IPS-18a (cell line): ENCODE measurements around the gene DMXL1.
"Not testable (repeated sequence)": the region's sequence is repeated elsewhere in the genome, so short reads cannot be mapped to it uniquely, and the experiment has no call there.

ENCODE experiments used
- H3K27ac ChIP-seq: one replicate; pipeline ENCODE4 v1.5.1; 2013; ENCODE audit warnings: low read length
- H3K27me3 ChIP-seq: one replicate; pipeline ENCODE4 v1.6.1; 2013; ENCODE audit warnings: mild to moderate bottlenecking, low read length; ENCODE audit not compliant: control insufficient read depth, insufficient read depth
- H3K36me3 ChIP-seq: one replicate; pipeline ENCODE4 v1.6.1; 2013; ENCODE audit warnings: low read depth, low read length; ENCODE audit not compliant: control insufficient read depth
- H3K4me1 ChIP-seq: one replicate; pipeline ENCODE4 v1.6.1; 2013; ENCODE audit warnings: low read depth, low read length; ENCODE audit not compliant: control insufficient read depth
- H3K4me3 ChIP-seq: one replicate; pipeline ENCODE4 v1.5.1; 2013; ENCODE audit warnings: low read length
- H3K9ac ChIP-seq: one replicate; pipeline ENCODE4 v1.6.1; 2013; ENCODE audit warnings: mild to moderate bottlenecking, low read length, moderate library complexity
- H3K9me3 ChIP-seq: one replicate; pipeline ENCODE4 v1.6.1; 2013; ENCODE audit warnings: low read depth, low read length; ENCODE audit not compliant: control insufficient read depth

DMXL1 gene

DNA sequence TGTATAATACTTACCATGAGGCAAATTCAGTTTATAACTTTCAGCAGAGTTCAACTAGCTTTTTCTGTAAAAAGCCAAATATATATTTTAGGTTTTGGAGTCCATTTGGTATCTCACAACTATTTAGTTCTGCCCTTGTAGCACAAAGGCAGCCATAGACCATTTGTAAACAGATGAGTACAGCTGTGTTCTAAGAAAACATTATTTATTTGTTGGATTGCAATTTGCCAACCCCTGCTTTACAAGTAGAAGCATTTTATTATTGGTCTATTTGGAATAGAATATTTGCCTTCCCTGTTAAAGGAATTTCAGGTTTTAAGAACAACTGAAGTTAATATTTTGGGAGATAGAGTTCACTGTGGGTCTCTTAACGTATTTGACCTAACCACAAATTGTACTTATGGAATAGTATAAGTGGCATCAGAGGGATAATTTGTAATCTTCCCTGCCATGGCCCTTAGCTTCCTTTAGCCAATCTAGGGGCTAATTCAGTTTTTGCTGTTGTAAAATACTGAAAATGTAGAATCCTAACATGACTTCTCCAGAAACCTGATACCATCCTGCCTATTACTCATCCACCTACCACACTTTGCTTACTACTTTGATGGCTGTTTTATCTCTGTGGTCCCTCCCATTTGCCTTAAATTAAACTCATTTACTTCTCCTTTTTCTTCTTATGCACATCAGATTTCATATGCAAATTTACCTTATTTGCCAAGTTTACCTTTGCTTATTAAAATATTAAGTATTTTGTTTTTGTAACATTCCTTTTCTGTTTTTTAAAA lies 109.2 kb downstream of the DMXL1 start:
- H3K36me3 ChIP-seq = peaks cover 9% of the 10 kb centered on the region

DNA sequence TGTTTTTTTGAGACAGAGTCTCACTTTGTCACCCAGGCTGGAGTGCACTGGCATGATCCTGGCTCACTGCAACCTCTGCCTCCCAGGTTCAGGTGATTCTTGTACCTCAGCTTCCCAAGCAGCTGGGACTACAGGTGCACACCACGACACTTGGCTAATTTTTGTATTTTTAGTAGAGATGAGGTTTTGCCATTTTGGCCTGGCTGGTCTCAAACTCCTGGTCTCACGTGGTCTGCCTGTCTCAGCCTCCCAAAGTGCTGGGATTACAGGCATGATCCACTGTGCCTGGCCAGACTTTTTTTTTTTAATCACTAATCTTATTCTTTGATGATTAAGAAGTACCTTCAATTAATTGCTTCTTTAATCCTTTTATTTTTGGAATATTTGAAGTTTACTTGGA lies 114.6 kb downstream of the DMXL1 start:
- not testable (repeated sequence) for H3K9me3 ChIP-seq, H3K4me3 ChIP-seq, H3K27ac ChIP-seq, H3K4me1 ChIP-seq, H3K9ac ChIP-seq, H3K36me3 ChIP-seq, H3K27me3 ChIP-seq

More for the DNA sequence above, 109.2 kb downstream of the DMXL1 start:
- no peaks in the 10 kb centered on the region for H3K27me3 ChIP-seq
- no peak overlapping the region for H3K4me3 ChIP-seq
- no peaks in the 10 kb centered on the region for H3K4me1 ChIP-seq
- H3K27ac ChIP-seq = no peak overlapping the region
- H3K9me3 ChIP-seq = no peaks in the 10 kb centered on the region
- no peak overlapping the region for H3K9ac ChIP-seq

DNA sequence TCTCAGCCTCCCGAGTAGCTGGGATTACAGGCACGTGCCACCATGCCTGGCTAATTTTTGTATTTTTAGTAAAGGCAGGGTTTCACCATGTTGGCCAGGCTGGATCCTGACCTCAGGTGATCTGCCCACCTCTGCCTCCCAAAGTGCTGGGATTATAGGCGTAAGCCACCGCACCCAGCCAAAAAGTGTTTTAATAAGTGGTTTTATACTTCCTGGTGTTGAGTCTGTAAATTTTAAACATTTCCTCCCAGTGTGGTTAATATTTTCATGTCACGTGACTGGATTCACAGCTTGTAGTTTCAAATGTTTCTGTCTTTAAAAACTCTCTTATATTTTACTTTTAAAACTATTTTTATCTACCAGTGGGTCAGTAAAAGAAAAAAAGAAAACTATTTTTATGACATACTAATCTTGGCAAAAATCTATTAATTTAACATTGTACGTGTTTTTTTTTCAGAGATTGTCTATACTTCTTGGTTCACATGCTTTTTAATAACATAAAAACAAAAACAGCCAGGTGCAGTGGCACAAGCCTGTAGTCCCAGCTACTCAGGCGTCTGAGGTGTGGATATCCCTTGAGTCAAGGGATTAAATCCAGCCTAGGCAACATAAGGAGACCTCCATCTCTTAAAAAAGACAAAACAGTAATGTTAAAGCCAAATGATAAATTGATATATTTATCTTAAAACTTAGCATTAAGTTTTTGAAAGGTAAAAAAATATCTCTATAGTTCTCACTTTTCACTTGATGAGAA lies 117.1 kb downstream of the DMXL1 start:
- Histone ChIP-seq H3K36me3 (peaks cover 8% of the 10 kb centered on the region), H3K27me3 (no peaks in the 10 kb centered on the region), H3K4me1 (peaks cover 6% of the 10 kb centered on the region), H3K4me3 (no peak overlapping the region), H3K9ac (no peak overlapping the region), H3K9me3 (no peaks in the 10 kb centered on the region), H3K27ac (no peak overlapping the region)

- Histone ChIP-seq H3K9ac (no peak overlapping the region), H3K4me1 (peaks cover 6% of the 10 kb centered on the region), H3K27ac (no peak overlapping the region), H3K9me3 (no peaks in the 10 kb centered on the region), H3K27me3 (no peaks in the 10 kb centered on the region), H3K4me3 (no peak overlapping the region), H3K36me3 (peaks cover 13% of the 10 kb centered on the region)
Measured at GRCh38 chr5:119190470-119191095, 119.7 kb downstream of the DMXL1 start.

DNA sequence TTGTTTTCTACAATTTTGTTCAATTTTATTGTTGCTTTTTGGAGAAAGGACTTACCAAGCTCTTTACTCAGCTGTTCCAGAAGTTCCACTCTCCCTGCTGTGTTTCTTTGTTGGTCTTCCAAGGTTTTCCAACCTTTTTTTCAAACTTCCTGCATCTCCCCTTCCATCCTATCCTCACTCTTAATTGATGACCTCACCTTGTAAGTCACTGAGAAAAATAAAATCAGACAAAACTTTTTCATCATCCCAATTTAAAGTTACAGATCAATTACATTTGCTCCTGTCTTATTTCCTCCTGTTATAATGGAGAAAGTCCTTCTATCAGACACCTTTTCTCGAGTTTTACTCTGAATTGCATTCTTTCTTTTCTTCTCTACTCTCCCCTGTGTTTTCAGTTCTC lies 121.1 kb downstream of the DMXL1 start:
- Histone ChIP-seq H3K36me3 (peaks cover 13% of the 10 kb centered on the region), H3K4me1 (peaks cover 6% of the 10 kb centered on the region), H3K9me3 (no peaks in the 10 kb centered on the region), H3K9ac (no peak overlapping the region), H3K4me3 (no peak overlapping the region), H3K27ac (no peak overlapping the region), H3K27me3 (no peaks in the 10 kb centered on the region)

DNA sequence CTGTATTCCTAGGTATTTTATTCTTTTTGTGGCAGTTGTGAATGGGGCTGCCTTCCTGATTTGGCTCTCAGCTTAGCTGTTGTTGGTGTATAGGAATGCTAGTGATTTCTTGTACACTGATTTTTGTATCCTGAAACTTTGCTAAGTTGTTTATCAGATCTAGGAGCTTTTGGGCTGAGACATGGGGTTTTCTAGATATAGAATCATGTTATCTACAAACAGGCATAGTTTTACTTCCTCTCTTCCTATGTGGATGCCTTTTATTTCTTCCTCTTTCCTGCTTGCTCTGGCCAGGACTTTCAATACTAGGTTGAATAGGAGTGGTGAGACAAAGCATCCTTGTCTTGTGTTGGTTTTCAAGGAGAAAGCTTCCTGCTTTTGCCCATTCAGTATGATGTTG lies 129.9 kb downstream of the DMXL1 start:
- no peak overlapping the region for H3K4me3 ChIP-seq
- H3K4me1 ChIP-seq = no peaks in the 10 kb centered on the region
- no peak overlapping the region for H3K27ac ChIP-seq
- H3K36me3 ChIP-seq = peaks cover 30% of the 10 kb centered on the region
- no peaks in the 10 kb centered on the region for H3K9me3 ChIP-seq
- no peak overlapping the region for H3K9ac ChIP-seq
- no peaks in the 10 kb centered on the region for H3K27me3 ChIP-seq

DNA sequence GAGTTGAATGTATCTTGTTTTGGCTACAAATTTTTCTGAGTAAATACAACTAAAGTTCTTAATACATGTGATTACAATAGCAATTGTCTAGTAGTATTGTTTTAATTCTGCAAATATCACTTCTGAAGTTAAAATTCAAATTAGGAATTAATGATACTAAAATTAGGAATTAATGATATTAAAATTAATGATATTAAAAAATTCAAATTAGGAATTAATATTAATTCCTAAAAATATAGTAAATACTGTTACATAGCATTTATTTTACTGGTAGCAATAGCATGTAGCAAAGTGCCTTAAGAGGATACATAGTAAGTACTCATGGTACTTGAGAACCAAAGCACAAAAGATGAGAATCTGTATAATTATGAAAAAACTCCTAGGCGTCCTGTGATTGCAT lies 136.2 kb downstream of the DMXL1 start:
- Histone ChIP-seq H3K4me3 (no peak overlapping the region), H3K4me1 (no peaks in the 10 kb centered on the region), H3K36me3 (peaks cover 4% of the 10 kb centered on the region), H3K9me3 (no peaks in the 10 kb centered on the region), H3K27ac (no peak overlapping the region), H3K9ac (no peak overlapping the region), H3K27me3 (no peaks in the 10 kb centered on the region)

- Histone ChIP-seq H3K9ac (no peak overlapping the region), H3K9me3 (no peaks in the 10 kb centered on the region), H3K4me1 (no peaks in the 10 kb centered on the region), H3K4me3 (no peak overlapping the region), H3K27me3 (no peaks in the 10 kb centered on the region), H3K36me3 (no peaks in the 10 kb centered on the region), H3K27ac (no peak overlapping the region)
Measured at GRCh38 chr5:119212026-119212425, 141.1 kb downstream of the DMXL1 start.

DNA sequence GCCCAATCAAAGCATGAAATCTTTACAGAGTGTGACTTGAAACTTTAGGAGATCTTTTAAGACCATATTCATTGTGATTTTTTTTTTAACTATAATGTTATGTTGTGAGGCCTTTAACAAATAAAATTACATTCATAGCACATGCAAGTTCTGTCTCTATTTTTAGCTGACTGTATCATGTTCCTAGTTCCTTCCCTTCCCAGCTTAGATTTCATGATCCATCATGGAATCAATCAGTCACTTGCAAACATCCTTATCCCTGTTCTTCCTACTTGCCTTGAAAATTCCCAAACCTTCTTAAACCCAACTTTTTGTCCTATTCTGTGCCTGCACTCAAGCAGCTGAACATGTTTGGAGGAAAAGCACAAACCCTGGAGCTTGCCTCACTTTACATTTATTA lies 141.8 kb downstream of the DMXL1 start:
- H3K27ac ChIP-seq = no peak overlapping the region
- no peaks in the 10 kb centered on the region for H3K27me3 ChIP-seq
- H3K9ac ChIP-seq = no peak overlapping the region
- no peaks in the 10 kb centered on the region for H3K36me3 ChIP-seq
- no peaks in the 10 kb centered on the region for H3K4me1 ChIP-seq
- no peak overlapping the region for H3K4me3 ChIP-seq
- no peaks in the 10 kb centered on the region for H3K9me3 ChIP-seq

DNA sequence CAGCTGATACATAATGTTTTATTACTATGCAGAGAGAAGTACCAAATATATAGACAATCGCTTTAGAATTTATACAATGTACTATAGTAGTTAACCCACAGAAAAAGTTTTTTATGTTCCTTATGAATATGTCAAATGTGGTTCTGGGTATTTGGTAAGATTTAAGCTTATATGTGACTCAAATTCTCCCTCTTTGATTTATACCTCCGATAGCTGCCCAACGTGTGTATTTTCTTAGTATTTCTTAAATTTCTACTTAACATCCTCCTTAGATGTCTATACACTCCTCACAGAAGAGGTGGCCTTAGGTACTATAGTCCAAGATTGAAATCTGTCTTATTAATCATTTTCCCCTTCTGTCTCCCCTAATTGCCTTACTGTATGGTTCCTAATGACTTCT lies 146.3 kb downstream of the DMXL1 start:
- Histone ChIP-seq H3K9me3 (no peaks in the 10 kb centered on the region), H3K9ac (no peak overlapping the region), H3K27ac (no peak overlapping the region), H3K4me1 (no peaks in the 10 kb centered on the region), H3K27me3 (no peaks in the 10 kb centered on the region), H3K36me3 (peaks cover 7% of the 10 kb centered on the region), H3K4me3 (no peak overlapping the region)

DNA sequence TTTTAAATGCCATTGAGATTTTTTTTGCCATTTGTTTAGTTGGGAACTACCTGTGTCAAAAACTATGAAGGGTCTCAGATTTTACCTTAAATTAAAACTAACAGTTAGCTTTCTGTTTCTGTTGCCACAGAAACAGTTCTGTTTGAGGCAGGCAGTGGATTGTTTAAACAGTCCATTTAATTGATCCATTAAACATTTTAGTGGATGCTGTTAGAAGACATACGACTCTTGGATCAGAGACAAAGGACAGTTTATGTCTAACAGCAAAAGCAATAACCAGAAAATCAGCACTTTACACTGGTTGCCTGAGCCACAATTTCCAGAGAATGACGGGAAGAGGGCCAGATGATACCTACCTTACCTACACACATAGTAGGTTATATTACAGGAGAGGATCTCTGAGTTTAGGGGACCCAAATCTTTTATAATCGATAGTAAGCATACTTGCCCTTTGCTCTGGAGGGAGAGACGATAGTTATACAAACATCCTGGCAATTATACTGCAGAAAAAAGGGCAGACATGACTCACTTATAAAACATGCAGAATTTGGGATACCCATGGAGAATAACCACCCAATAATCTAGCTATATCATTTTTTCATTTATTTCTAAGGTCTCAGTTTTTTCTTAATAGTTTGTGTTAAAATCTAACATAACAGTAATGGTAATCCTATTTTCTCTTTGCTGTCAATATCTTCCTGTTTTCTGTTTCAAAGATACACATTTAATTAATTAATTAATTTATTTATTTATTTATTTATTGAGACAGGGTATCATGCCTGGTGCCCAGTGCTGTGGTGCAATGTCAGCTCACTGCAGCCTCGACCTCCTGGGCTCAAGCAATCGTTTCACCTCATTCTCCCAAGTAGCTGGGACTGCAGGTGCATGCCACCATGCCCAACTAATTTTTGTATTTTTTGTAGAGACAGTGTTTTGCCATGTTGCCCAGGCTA lies 148.2 kb downstream of the DMXL1 start:
- Histone ChIP-seq H3K27me3 (no peaks in the 10 kb centered on the region), H3K4me3 (no peak overlapping the region), H3K9me3 (no peaks in the 10 kb centered on the region), H3K9ac (no peak overlapping the region), H3K36me3 (peaks cover 7% of the 10 kb centered on the region), H3K27ac (no peak overlapping the region), H3K4me1 (no peaks in the 10 kb centered on the region)
